Ascending aorta (tissue), 2 donors: Measurements from ENCODE around the gene UBQLN2. TPM values are rescaled to one million over a fixed set of nuclear protein-coding genes. Genes with fewer than 3 reads are reported as not detected.

Experiments used
- DNase-seq, 2 donors: peaks; one replicate each; pipeline ENCODE4 v3.0.0-alpha.2; 2019; ENCODE audit warnings: low spot score in 2 of 2
- H3K27ac ChIP-seq, 2 donors: fragments of 200-600 bp; sonication (generic); one replicate each; pipeline ENCODE4 v1.5.1; 2016 to 2017; ENCODE audit warnings: mild to moderate bottlenecking in 1 of 2
- H3K27me3 ChIP-seq: fragments of 200-600 bp; sonication (generic); one replicate; pipeline ENCODE4 v1.5.1; 2017
- H3K36me3 ChIP-seq, 2 donors: fragments of 200-600 bp; sonication (generic); one replicate each; pipeline ENCODE4 v1.5.1; 2016
- H3K4me1 ChIP-seq, 2 donors: fragments of 200-600 bp; sonication (generic); one replicate each; pipeline ENCODE4 v1.5.1; 2016 to 2017; ENCODE audit warnings: mild to moderate bottlenecking in 1 of 2
- H3K4me3 ChIP-seq, 2 donors: fragments of 200-600 bp; sonication (generic); one replicate each; pipeline ENCODE4 v1.5.1; 2016 to 2017; ENCODE audit warnings: mild to moderate bottlenecking in 1 of 2
- H3K9me3 ChIP-seq, 2 donors: fragments of 200-600 bp; sonication (generic); one replicate each; pipeline ENCODE4 v1.5.1; 2016
- intact Hi-C: fragments of 100-400 bp; cut with DNase I; formaldehyde crosslinking; loops from one replicate; pipeline ENCODE4 v1.15.1; 2023
- total RNA-seq: library from RNA; depleted of rRNA; stranded (reverse); fragments of >200 nt; gene quantifications from one replicate; pipeline ENCODE4 v1.1.0, GENCODE V29; 2016
- TF ChIP-seq, protein P1 (sequence below), 3 experiments: fragments of 200-600 bp in 2 of 3; fragments of 450-650 bp in 1 of 3; sonication (generic) in 2 of 3; IDR thresholded peaks; one replicate each; pipeline ENCODE4 v1.5.1; 2016 to 2019; ENCODE audit warnings: antibody characterized with exemption in 3 of 3, mild to moderate bottlenecking in 1 of 3, moderate library complexity in 1 of 3

Gene UBQLN2
- total RNA-seq, 1 donor from 2014 or later = 23.9 TPM

DNA sequence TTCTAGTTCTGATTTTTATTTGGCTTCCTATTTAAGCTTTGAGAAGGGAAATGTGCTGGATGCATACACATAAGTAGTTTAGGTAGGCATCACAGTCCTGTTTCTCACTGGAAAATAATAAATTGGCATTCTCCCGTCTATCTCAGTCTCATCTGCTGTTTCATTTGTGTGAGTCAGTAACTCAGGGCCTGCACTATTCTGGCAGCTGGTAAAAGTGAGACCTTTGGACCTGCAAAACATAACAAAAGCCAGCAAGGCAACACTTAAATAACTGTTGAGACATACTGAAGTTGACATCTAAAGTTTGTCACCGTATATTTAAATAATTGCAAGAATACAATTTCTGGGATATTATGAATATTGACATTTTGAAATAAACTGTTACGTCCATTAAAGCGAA, 8.6 kb upstream of the UBQLN2 start:
- Histone ChIP-seq H3K4me1 (no peaks in the 10 kb centered on the region), H3K4me3 (no peak overlapping the region), H3K36me3 (no peaks in the 10 kb centered on the region), H3K9me3 (no peaks in the 10 kb centered on the region), H3K27me3 (no peaks in the 10 kb centered on the region), H3K27ac (no peak overlapping the region)
- intact Hi-C loops = no loop called here
- TF ChIP-seq, protein P1, sequence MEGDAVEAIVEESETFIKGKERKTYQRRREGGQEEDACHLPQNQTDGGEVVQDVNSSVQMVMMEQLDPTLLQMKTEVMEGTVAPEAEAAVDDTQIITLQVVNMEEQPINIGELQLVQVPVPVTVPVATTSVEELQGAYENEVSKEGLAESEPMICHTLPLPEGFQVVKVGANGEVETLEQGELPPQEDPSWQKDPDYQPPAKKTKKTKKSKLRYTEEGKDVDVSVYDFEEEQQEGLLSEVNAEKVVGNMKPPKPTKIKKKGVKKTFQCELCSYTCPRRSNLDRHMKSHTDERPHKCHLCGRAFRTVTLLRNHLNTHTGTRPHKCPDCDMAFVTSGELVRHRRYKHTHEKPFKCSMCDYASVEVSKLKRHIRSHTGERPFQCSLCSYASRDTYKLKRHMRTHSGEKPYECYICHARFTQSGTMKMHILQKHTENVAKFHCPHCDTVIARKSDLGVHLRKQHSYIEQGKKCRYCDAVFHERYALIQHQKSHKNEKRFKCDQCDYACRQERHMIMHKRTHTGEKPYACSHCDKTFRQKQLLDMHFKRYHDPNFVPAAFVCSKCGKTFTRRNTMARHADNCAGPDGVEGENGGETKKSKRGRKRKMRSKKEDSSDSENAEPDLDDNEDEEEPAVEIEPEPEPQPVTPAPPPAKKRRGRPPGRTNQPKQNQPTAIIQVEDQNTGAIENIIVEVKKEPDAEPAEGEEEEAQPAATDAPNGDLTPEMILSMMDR (IDR thresholded peaks at IDR 0.05) = no peak
- no peak for DNase-seq

DNA sequence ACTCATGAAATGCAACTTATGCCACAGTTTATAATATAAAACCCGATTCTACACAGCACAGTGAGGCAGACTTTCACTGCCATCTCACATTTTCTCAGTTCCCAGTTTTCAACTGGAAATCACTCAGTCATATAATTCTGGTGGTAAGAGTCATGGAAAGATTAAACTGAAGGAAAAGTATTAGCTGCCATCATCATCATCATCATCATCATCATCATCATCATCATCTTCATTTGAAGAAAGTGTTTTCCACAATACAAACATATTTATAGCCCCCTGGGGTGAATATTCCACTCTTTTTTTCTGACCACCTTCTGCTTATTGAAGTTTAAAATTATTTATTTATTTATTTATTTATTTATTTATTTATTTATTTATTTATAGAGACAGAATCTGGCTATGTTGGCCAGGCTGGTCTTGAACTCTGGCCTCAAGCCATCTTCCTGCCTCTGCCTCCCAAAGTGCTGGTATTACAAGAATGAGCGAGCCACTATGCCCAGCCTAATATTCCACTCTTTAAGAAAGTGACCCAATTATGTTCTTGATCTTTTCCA, 6.0 kb upstream of the UBQLN2 start:
- H3K4me3 ChIP-seq = no peak overlapping the region
- TF ChIP-seq, protein P1 (IDR thresholded peaks at IDR 0.05) = no peak
- DNase-seq = no peak
- H3K4me1 ChIP-seq = no peaks in the 10 kb centered on the region
- H3K9me3 ChIP-seq = no peaks in the 10 kb centered on the region
- H3K36me3 ChIP-seq = no peaks in the 10 kb centered on the region
- no peak overlapping the region for H3K27ac ChIP-seq
- no peaks in the 10 kb centered on the region for H3K27me3 ChIP-seq
- intact Hi-C loops = no loop called here

DNA sequence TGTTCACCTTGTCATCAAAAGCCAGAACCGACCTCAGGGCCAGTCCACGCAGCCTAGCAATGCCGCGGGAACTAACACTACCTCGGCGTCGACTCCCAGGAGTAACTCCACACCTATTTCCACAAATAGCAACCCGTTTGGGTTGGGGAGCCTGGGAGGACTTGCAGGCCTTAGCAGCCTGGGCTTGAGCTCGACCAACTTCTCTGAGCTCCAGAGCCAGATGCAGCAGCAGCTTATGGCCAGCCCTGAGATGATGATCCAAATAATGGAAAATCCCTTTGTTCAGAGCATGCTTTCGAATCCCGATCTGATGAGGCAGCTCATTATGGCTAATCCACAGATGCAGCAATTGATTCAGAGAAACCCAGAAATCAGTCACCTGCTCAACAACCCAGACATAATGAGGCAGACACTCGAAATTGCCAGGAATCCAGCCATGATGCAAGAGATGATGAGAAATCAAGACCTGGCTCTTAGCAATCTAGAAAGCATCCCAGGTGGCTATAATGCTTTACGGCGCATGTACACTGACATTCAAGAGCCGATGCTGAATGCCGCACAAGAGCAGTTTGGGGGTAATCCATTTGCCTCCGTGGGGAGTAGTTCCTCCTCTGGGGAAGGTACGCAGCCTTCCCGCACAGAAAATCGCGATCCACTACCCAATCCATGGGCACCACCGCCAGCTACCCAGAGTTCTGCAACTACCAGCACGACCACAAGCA, 898 bp downstream of the UBQLN2 start:
- H3K4me3 ChIP-seq = peak overlapping the region; percentile 66 to 68
- peaks cover 0 to 3% of the 10 kb centered on the region in 2 donors for H3K4me1 ChIP-seq
- H3K36me3 ChIP-seq = no peaks in the 10 kb centered on the region
- TF ChIP-seq, protein P1 (IDR thresholded peaks at IDR 0.05) = no peak
- no peaks in the 10 kb centered on the region for H3K9me3 ChIP-seq
- H3K27me3 ChIP-seq = no peaks in the 10 kb centered on the region
- intact Hi-C loops = loop anchor here (5.0 to 10.0 kb wide), 3 partner anchors 163 to 1030 kb away; partner anchors contain the start of genes NBDY and ZXDB
- peak overlapping the region; percentile 95 to 96 for H3K27ac ChIP-seq
- no peak for DNase-seq

DNA sequence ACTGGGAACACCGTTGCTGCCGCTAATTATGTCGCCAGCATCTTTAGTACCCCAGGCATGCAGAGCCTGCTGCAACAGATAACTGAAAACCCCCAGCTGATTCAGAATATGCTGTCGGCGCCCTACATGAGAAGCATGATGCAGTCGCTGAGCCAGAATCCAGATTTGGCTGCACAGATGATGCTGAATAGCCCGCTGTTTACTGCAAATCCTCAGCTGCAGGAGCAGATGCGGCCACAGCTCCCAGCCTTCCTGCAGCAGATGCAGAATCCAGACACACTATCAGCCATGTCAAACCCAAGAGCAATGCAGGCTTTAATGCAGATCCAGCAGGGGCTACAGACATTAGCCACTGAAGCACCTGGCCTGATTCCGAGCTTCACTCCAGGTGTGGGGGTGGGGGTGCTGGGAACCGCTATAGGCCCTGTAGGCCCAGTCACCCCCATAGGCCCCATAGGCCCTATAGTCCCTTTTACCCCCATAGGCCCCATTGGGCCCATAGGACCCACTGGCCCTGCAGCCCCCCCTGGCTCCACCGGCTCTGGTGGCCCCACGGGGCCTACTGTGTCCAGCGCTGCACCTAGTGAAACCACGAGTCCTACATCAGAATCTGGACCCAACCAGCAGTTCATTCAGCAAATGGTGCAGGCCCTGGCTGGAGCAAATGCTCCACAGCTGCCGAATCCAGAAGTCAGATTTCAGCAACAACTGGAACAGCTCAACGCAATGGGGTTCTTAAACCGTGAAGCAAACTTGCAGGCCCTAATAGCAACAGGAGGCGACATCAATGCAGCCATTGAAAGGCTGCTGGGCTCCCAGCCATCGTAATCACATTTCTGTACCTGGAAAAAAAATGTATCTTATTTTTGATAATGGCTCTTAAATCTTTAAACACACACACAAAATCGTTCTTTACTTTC, 1.8 kb downstream of the UBQLN2 start:
- intact Hi-C loops = loop anchor here (5.0 to 10.0 kb wide), 3 partner anchors 162 to 1030 kb away; partner anchors contain the start of genes NBDY and ZXDB
- Histone ChIP-seq H3K4me3 (peak overlapping the region; percentile 66 to 68), H3K27ac (peak overlapping the region in 1 of 2 donors; percentile 96), H3K4me1 (peaks cover 0 to 3% of the 10 kb centered on the region in 2 donors), H3K27me3 (no peaks in the 10 kb centered on the region), H3K9me3 (no peaks in the 10 kb centered on the region), H3K36me3 (no peaks in the 10 kb centered on the region)
- TF ChIP-seq, protein P1 (IDR thresholded peaks at IDR 0.05) = no peak
- no peak for DNase-seq

DNA sequence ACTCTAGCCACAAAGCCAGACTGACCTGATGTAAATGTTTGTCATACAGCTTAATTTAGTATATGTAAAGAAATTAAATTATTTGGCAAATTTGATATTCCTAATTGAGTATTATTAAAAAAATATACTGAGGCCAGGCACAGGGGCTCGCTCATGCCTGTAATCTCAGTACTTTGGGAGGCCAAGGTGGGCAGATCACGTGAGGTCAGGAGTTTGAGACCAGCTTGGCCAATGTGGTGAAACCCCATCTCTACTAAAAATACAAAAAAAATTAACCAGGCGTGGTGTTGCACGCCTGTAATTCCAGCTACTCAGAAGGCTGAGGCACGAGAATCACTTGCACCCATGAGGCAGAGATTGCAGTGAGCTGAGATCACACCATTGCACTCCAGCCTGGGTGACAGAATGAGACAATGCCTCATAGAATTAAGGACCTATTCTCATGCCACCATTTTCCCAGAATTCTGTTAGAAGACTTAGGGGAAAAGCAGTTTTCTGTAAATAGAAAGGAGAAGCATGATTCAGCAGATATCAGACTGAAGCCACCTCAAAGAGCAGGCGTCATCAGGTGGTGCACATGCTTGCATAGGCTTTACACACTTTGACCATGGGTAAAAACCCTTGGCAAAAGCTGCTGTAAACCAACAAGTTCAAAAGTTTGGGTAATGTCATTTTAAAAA, 6.1 kb downstream of the UBQLN2 start:
- Histone ChIP-seq H3K36me3 (no peaks in the 10 kb centered on the region), H3K4me1 (peaks cover 0 to 3% of the 10 kb centered on the region in 2 donors), H3K4me3 (no peak overlapping the region), H3K9me3 (no peaks in the 10 kb centered on the region), H3K27me3 (no peaks in the 10 kb centered on the region), H3K27ac (no peak overlapping the region)
- intact Hi-C loops = loop anchor here (10.0 kb wide), 1 partner anchor 1025 kb away; the partner anchor contains the start of gene ZXDB
- DNase-seq = no peak
- TF ChIP-seq, protein P1 (IDR thresholded peaks at IDR 0.05) = no peak
